Activated T-helper 1 cell treated with Interleukin-2 at 50 U/mL for 16 hours (primary cell): Measurements from ENCODE around the gene FHIT.
"Not testable (repeated sequence)": the region's sequence is repeated elsewhere in the genome, so short reads cannot be mapped to it uniquely, and the experiment has no call there.

ENCODE experiments used
- DNase-seq: peaks from one replicate; pipeline ENCODE4 v3.0.0-alpha.2; 2020; ENCODE audit warnings: low read depth

Gene FHIT

DNA sequence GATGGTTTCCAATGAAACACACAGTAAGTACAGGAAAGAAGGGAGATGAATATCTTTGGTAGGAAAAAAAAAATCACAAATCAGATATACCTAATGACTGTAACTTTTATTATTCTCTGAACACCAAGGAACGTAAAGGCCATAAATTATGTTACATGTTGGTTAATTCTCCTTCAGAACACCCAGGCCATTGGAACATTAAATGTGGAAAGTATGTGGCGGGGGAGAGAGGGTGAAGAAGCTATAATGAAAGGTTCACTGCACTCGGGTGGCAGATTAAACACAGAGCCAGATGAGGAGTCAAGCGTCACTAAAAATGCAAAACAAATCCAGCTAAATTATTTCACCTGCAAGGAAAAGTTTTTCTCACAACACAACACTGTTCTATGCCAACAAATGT, 193.8 kb downstream of the FHIT start:
- DNase-seq, result no peak

DNA sequence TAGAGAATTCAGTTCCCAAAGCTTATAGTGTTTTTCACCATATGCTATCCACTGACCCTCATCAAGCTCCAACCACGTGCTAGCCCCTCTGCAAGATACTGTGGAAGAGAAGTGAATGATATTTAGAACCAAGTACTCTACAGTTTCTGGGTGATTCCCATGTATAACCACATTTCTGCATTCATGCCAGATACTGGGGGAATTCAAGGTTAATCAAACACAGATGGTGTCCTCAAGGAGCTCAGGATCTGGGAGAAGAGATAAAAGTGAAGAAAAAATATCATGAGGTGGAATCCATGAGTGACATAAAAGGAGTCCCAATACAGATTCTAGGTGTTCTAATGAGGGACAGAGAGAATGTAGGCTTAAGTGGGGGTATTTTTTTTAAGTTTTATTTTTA, 195.8 kb downstream of the FHIT start:
- no peak for DNase-seq

DNA sequence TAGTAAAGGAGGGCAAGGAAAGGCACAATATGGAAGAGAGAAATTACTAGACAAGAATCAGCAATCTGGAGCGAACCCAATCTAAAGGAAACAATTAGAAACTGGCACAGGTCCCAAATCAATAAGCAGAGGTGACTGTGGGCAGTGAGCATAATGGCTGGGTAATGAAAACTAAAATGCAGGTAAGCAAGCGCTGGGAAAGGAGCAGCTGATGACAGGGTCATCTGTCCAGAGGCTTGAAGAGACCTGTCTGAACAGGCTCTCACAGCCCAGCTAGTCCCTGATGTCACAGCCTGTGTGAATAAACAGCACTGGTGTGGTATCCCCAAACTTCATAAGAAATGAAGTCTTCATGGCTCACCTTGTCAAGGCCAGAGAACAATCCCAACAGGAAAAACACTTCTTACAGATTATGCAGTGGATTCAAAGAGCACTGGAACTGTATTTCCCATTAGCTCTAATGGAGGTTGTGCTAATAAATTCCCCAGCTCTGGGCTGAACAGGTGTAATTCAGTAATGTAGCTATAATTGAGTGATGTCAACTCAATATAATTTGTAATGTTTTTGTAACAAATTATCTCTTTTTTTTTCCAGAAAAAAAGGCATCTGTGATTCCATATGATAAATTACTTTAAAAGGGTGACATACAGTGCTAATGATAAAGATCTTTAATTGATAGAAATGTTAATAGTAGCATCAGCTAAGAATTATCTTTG, 197.3 kb downstream of the FHIT start:
- no peak for DNase-seq

DNA sequence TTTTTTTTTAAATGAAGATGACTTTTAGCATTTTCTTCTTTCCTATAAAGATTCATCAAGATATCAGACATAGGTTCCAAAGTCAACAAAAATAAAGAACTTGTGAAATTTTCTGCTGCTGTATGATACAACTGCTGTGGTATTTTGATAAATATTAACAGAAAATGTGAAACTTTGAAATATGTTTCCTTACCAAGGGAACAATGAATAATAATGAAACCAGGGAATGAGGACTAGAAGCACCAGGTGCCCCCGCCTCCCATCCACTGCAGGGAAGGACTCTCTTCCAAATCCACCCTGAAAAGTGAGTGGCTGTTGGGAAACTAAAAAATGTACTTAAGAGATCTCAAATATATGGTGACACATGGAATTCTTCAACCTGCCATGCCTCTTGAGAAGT, 198.4 kb downstream of the FHIT start:
- DNase-seq, result no peak

DNA sequence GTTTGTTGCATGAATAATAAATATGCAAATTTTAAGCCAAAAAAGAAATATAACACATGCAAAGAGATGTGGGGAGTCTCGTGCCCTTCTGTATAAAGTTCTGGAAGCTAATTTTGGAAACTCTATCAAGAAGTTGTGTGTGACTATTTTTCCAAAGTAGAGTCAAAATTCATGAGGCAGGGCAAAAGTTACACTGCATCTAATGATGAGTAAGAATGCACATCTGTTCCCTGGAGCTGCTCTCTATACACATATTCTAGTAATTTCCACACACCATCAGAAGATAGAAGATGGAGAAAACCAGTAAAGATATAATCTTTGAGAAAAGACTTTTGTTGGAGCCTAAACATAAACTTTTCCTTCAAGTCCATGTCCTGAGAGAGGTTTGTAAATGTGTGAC, 199.6 kb downstream of the FHIT start:
- no peak for DNase-seq

DNA sequence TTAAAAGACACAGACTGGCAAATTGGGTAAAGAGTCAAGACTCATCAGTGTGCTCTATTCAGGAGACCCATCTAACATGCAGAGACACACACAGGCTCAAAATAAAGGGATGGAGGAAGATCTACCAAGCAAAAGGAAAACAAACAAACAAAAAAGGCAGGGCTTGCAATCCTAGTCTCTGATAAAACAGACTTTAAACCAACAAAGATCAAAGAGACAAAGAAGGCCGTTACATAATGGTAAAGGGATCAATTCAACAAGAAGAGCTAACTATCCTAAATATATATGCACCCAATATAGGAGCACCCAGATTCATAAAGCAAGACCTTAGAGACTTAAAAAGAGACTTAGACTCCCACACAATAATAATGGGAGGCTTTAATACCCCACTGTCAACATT, 206.1 kb downstream of the FHIT start:
- not testable (repeated sequence) for DNase-seq

DNA sequence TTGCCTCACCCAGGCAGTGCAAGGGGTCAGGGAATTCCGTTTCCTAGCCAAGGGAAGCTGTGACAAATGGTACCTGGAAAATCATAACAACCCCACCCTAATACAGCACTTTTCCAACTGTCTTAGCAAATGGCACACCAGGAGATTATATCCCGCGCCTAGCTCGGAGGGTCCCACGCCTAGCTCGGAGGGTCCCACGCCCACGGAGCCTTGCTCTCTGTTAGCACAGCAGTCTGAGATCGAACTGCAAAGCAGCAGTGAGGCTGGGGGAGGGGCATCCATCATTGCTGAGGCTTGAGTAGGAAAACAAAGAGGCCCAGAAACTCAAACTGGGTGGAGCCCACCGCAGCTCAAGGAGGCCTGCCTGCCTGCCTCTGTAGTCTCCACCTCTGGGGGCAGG, 208.1 kb downstream of the FHIT start:
- DNase-seq, result no peak

DNA sequence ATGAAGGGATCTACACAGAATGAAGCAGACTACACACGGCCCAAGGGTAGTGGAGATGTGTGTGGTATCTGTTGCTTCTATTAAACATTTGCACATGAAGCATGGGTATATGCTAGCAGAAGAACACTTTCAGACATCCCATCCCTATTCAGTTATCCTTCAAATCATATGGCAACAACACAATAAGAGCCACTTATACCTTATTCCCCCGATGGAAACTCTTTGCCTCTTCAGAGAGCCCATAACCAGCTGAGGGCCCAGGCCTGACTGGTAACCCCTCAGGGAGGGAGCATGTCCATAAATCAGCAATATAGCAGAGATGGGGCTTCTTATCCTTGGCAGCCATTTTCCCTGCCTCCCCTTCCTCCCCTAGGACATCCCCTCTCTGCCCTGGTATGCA, 210.6 kb downstream of the FHIT start:
- no peak for DNase-seq

DNA sequence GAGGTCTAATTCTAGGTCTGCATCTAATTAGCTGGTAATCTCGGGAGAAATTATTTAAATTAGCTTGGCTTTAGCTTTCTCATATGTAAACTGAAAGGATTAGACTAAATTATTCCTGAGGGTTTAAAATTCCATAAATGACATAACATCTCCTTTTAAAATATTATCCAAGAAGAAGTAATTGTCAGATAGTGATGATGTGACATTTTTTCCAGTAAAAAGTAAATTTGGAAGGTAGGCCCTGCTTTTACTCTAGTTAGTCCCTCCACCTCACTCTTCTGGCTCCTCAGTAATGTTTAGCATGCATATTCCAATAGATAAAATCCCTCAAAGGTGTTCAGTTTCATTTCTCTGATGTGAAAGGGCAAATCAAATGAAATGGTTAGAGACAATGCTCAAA, 215.7 kb downstream of the FHIT start:
- DNase-seq, result no peak

DNA sequence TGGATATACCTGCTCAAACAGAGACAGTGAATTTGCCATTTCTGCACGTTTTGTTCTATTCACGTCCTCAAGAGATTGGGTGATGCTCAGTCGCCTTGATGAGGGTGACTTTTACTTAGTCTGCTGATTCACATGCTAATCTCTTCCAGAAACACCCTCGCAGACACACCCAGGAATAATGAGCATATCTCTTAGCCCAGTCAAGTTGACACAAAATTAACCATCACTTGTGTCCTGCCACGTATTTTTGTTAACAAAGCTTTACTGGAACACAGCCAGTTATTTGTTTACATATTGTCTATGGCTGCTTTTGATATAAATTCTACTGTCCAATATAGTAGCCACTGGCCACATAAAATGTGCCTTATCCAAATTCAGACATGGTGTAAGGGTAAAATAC, 218.3 kb downstream of the FHIT start:
- no peak for DNase-seq

DNA sequence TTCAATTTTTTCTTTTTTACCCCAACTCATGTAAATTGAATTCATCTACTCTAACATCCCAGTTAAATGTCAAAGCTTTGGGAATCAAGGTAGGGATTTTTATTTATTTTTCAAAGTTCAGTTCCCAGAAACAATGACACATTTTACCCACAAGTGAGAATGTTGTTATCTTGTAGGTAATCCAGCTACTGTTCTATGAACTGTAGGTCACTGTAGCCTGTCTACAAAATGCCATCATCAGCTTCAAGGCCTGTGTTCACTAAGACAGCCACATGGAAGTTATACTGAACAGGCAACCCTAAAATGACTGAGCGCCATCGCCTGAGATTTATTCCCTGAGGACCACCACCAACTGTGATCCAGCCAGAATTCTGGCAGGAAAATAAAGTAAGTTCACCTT, 219.7 kb downstream of the FHIT start:
- no peak for DNase-seq

DNA sequence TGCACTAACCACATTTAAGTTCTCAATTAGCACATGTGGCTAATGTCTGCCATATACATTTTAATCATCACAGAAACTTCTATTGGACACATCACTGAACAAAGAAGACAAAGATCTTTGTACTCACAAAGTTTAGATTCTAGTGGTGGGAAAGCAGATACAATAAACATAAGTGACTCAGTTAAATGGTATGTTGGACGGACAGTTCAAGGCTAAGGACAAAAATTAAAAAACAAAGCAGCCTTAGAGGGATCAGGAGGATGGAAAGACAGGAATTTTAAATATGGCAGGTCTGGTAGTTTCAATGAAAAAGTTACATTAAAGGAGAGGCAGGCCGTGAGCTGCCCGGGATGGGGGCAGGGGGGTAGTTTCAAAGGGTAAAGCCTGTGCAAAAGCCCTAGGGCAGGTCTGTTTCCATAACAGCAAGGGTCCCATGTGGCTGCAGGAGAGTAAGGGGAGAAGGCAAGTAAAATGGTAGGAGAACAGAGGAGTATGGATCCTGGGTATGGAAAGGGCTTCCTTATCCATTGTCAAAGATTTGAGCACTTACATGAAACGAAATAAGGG, 220.7 kb downstream of the FHIT start:
- DNase-seq, result no peak

DNA sequence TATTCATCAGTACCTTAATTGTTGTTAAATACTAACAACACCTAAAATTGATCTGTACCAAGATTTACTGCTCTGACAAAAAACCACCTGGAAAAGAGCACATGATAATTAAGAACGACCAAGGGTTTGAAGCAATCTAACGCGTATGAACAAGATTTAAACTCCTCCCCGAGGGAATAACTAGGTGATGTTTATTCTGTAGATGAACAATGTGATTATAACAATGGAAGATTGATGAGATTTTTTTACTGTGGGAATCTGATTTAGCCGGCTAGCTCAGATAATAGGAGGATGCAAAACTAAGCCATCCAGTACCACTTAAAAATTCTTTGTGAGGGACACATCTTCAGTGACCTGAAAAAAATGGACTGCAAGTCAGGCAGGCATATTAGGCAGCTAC, 222.1 kb downstream of the FHIT start:
- no peak for DNase-seq

DNA sequence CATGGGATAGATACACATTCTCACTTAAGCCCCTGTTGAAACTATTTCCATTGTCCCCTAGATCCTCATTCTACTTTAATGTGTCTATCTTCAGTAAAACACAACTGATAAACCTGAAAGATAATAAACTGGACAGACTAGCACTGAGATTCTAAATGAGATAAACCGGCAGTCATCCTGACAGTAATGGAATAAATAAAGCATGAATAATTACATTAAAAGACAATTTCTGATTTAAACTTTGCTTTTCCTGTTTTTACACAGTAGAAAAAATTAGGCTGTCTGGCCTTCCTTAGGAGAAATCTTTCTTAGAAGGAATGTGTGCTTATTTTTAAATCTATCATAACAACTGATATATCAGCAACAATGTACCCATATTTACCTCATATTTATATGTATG, 232.4 kb downstream of the FHIT start:
- DNase-seq, result no peak

DNA sequence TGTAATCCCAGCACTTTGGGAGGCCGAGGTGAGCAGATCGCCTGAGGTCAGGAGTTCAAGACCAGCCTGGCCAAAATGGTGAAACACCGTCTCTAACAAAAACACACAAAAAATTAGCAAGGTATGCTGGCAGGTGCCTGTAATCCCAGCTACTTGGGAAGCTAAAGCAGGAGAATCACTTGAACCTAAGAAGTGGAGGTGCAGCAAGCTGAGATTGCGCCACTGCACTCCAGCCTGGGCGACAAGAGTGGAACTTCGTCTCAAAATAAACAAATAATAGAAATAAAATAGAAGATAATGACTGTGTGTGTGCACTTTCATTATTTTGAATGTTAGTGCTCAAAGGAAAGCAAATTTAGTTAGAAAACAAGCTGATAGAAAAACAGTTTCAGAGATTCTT, 234.2 kb downstream of the FHIT start:
- DNase-seq, result not testable (repeated sequence)

DNA sequence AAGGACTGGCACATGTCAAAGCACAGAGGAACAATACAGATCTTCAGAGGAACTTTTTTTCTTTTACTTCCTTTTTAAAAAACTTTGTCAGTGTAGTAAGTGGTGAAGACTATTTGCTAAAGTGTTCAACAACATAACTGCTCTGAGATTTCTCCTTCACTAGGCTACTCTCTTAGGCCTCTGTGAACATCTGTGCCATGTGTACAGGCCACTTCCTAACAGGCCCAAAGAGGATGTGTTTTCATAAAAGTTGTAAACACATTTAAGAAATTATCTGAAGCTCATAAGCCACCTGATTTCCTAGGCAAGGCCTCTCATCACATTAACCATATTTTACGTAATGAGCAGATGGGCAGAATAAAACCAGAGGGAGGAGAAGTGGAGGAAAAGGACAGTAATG, 235.4 kb downstream of the FHIT start:
- no peak for DNase-seq

DNA sequence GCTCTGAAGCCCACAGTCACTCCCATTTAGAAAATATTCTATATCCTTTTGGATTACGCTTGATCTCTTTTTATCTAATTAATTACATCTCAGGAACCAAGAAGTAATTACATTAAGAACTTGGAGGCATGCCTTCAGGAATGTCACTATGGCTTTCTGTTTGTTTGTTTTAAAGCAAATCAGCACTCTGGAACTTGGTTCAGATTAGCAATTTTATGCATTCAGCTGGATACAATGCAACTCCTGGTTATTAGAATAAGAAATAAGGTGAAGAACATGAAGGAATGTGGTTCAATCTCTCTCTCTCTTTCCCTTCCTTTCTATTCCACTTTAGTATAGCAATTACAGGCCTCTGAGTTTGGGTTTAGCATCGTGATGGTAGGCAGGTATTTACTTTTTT, 235.8 kb downstream of the FHIT start:
- DNase-seq, result no peak

DNA sequence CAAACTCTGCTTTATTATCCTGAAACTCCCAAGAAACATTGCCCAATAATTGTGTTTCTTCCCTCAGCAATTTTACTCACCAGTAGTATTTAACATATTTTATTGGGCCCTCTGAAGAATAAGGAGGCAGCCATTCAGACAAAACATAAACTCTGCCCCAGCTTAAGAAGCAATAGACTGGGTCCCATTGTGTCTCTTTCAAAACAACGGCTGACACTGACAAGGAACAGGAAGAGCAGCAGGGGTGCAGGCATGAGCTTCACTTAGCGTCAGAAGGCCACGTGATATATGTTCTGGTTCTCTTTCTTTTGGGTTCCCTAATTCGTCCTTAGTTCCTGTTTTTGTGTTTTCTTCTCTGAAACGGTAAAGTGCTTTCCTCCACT, 242.3 kb downstream of the FHIT start:
- no peak for DNase-seq

DNA sequence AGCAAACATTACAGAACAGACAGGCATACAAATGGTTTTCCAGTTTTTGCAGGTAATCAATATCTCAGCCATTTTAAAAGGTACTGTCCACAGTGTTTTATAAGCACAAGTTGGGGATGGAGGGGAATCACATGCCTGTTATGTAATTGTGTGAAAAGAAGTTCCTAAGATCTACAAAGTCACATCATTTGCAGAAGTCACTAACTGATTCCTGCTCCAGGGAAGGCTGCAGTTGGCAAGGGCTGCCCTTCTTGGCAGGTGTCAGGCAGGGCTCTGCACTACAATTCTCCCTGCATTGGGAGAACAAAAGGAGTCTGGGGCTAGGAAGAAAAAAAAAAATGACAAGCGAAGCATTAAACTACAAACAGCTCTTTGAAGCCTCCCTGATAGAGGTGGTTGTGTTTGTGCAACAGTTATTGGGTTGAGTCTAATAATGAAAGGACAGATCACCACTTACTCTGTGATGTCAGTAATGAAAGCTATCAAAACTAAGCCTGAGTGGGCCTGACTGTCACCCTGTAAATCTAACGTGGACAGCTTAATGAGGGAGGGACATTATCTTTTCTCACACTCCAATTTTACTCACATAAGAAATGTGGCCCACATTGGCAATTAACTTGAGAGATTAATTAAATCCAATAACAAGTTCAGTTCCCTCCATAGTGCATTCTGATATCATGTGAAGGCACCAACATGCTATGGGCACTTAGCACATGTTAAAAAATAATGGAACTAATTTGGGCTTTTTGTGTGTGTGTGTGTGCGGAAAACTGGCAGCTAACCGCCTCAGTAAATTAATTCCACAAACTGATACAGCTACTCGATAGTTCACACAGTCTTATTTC, 242.9 kb downstream of the FHIT start:
- no peak for DNase-seq

DNA sequence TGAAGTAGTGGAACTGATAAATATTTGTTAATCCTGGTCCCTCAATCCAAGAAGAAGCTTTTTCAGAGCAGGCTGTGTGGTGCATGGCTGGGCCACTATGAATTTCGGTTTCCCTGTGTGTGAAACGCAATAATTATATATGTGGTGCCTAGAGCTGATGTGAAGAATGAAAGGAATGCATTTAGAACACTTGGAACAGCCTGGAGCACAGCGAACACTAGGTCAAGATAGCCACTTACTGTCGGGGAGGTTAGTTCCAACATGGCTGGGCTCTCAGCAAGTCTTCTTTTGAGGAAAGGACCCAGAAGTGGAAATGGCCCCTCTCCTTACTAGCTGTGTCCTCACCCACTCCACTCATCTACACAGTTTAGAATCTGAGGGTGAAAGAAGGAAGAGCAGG, 245.7 kb downstream of the FHIT start:
- DNase-seq, result no peak

DNA sequence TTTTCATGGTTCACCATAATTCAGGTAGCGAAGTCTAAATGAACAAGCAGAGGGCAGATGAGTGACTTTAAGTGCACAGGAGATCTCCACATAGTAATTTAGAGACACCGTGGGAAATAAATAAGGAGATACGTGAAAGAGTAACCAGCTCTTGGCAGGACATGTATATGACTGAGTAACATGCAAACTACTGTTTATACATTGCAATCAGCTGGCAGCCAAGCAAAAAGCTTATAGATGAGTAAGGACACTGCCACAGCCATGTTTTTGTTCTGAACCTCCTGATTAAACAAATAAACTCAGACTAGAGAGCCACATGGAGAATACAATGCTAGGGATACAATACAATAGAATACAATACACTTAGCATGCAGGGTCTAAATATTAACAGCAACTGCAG, 252.4 kb downstream of the FHIT start:
- DNase-seq, result no peak

DNA sequence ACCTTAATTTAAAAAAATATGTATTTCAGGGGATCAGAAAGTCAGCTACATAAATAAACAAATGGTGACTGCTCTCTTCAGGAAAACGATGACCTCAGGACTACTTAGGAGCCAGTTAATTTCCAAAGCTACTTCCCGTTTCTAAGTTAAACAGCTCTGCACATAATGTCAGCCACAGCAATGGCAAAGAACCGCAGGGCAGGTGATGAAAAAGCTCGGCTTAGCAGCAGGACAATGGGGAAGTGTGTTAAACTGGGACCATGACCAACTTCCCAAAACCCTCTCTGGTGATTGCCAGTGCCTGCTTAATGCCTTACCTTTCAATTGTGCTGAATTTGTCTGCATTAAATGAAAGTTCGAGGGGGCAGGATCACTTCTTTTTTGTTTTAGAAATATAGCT, 258.9 kb downstream of the FHIT start:
- no peak for DNase-seq

DNA sequence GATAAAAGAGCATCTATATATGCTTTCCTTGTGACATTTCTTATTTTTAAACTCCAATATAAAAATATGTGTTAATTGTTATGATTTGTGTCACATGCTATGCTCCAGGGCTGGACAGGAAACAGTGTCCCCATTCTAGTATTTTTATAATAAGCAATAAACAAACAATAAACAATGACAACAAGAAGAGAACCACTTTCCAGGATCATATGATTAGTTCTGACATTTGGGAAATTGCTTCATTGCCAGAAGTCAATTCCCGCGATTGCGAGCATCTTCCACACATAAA, 260.9 kb downstream of the FHIT start:
- no peak for DNase-seq
